Skin epidermis (tissue), 12 donors: ENCODE data around the gene RAD54L2.
"Not testable (repeated sequence)": the region's sequence is repeated elsewhere in the genome, so short reads cannot be mapped to it uniquely, and the experiment has no call there.

Experiments
- H3K27ac ChIP-seq, 21 experiments: fragments of 200-600 bp; sonication (generic) in 11 of 21; one replicate each; pipeline ENCODE4 v1.5.0; 2020; ENCODE audit warnings: mild to moderate bottlenecking in 3 of 21, inconsistent platforms in 2 of 21, moderate library complexity in 2 of 21
- H3K4me3 ChIP-seq, 7 experiments: fragments of 200-600 bp; sonication (generic) in 2 of 7; one replicate each; pipeline ENCODE4 v1.5.0; 2020; ENCODE audit warnings: inconsistent platforms in 2 of 7, mild to moderate bottlenecking in 2 of 7, moderate library complexity in 1 of 7

RAD54L2 gene

DNA sequence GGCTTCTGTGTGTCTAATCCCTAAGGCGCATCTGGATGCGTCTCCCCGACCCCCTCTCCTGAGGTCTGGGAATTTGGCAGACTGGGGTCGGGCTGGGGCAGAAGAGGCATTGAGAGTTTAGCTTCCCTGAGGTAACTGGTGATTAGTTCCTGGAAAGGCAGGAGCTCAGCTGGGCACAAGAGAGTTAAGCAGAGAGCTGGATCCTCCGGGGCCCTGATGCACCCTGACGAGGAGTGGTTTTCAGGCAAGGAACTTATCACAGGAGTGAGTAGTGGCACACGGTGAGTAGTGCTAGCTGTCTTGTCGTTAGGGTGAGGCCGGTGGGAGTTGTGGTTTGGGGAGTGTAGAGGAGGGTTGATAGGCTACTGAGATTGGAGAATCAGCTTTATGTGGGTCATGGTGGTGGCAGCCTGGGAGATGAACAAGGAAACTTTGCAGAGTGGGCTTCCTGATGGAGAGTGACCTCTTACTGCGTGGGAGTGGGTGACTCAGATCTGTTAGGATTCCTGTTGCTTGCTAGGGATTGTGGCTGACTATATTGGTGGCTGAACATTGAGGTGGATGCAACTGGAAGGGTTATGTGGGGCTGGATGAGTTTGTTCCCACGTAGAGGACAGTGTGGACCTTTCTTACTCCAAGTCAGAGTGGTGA lies 897 bp downstream of the RAD54L2 start:
- Histone ChIP-seq H3K27ac (peak overlapping the region; percentile 69 to 98 (median 92)), H3K4me3 (peak overlapping the region; percentile 70 to 94 (median 92))

DNA sequence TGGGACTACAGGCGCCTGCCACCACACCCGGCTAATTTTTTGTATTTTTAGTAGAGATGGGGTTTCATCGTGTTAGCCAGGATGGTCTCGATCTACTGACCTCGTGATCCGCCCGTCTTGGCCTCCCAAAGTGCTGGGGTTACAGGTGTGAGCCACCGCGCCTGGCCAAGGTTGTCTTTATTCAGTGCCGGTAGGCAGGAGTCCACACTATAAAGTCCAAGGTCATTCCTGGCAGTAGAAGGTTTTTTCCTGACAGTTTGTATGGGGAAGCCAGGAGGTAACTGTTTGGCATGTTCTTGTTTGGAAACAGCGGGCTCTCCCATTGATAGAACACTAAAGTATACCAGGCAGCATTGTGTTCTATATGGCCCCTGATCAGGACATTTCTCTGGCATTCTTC lies 4.1 kb downstream of the RAD54L2 start:
- H3K4me3 ChIP-seq = not testable (repeated sequence)

DNA sequence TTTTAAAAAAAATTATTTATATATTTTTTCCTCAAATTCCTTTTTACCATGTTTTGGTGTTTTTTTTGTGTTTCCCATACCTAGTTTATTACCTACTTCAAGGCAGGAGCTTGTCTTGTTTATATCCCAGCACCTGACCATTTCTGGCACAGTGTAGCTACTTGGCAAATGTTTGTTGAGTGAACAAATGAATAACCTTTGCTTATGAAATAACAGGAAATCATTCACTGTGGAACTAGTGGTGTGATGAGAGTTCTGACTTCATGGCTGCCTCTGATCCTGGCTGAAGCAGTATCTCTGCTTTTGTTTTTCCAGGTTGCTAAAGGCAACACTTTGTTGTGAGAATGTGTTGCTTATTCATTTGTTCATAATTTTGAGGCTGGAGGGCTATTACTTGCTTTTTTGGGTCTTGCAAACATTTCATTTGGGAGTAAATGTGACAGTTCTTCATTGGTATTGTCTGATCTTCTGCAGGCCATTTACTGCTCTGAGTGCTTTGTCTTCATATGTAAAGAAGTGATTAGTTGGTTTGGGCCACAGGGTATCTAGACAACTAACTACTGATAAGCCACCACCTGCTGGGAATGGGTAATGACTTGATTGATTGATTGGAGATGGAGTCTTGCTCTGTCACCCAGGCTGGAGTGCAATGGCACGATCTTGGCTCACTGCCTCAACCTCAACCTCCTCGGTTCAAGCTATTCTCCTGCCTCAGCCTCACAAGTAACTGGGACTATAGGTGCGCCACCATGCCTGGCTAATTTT lies 5.7 kb downstream of the RAD54L2 start:
- no peak overlapping the region for H3K27ac ChIP-seq
- no peak overlapping the region for H3K4me3 ChIP-seq

More for the DNA sequence above, 4.1 kb downstream of the RAD54L2 start:
- not testable (repeated sequence) for H3K27ac ChIP-seq

DNA sequence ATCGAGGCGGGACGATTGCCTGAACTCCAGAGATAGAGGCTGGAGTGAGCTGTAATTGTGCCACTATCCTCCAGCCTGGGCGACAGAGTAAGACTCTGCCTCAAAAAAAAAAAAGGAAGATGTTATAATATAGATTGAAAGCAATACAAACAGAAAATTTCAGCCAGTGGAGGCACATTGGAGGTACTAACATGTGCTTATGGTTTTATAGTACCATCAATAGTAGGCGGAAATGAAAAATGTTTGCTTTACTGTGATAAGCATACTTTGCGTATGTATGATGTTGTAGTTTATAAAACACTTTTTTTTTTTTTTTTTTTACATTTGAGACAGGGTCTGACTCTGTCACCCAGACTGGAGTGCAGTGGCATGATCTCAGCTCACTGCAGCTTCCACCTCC lies 8.8 kb downstream of the RAD54L2 start:
- H3K27ac ChIP-seq = no peak overlapping the region

DNA sequence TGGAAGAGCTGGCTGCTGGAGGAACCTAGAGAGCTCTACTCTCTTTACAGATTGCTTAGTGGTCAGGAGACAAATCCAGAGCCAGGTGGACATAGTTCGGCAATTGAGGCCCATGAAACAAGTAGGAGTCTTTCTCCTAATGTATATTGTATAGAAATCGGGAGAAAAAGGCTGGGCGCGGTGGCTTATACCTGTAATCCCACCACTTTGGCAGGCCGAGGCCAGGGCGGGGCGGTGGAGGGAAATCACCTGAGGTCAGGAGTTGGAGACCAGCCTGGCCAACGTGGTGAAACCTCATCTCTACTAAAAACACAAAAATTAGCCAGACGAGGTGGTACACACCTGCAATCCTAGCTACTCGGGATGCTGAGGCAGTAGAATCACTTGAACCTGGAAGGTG lies 10.8 kb downstream of the RAD54L2 start:
- no peak overlapping the region for H3K4me3 ChIP-seq
- H3K27ac ChIP-seq = no peak overlapping the region

More for the DNA sequence above, 8.8 kb downstream of the RAD54L2 start:
- H3K4me3 ChIP-seq = no peak overlapping the region

DNA sequence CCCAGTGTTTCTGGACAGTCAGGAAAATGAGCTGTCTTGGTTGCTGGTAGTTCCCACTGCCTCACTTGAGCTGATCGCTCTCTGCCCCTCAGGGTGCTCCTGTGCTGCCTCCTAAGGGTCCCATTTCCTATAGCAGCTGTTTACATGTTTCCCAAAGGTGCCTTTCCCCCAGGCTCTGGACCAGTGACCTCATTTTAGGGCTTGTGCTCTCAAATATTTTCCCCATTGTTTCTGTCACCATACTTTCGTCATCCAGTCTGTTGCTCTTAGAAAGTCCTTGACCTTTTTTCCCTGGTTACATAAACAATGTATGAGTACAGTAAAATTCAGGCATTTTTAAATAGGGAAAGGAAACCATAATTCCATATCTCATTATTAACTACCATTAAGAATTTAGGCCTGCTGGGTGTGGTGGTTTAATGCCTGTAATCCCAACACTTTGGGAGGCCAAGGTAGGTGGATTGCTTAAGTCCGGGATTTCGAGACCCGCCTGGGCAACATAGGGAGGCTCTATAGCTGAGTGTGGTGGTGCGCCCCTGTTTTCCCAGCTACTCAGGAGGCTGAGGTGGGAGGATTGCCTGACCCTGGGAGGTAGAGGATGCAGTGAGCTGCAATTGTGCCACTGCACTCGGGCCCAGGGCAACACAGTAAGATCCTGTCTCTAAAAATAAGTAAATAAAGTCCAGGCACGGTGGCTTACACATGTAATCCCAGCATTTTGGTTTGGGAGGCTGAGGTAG lies 11.7 kb downstream of the RAD54L2 start:
- H3K4me3 ChIP-seq = no peak overlapping the region
- no peak overlapping the region for H3K27ac ChIP-seq

DNA sequence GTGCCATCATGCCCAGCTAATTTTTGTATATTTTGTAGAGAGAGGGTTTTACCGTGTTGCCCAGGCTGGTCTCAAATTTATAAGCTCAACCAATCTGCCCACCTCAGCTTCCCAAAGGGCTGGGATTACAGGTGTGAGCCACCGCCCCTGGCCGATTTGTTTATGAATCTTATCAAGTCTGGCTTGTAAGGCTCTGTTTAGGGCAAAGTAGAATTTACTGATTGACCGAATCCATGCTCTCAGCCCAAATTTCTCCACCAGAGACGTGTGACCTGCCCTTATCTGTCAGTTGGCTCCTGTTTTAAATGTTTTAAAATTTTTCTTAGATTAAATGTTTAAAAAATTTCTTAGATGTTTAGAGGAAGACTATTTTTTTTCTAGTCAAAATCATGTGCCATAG lies 19.5 kb downstream of the RAD54L2 start:
- Histone ChIP-seq H3K4me3 (no peak overlapping the region), H3K27ac (no peak overlapping the region)

DNA sequence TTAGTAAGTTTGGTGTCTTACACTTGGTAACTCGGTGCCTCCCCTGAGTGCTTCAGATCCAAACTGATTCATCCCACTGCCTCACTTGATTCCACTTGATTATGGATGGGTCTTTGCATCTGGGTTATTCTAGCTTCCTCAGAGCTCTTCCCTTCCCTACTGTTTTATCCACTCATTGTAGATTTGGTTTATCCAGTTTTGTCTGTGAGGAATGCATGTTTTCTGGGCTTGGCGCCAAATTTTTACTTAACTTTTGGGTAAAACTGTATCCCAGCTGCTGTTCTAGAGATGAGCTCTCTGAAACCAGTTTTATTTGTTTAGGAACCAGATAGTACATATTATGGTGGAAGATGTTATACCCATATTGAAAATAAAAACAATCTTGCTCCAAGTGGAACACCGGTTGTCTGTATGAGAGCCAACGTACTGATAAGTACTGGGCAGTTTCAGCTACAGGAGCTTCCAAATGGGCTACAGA lies 20.9 kb downstream of the RAD54L2 start:
- no peak overlapping the region for H3K4me3 ChIP-seq
- H3K27ac ChIP-seq = no peak overlapping the region

DNA sequence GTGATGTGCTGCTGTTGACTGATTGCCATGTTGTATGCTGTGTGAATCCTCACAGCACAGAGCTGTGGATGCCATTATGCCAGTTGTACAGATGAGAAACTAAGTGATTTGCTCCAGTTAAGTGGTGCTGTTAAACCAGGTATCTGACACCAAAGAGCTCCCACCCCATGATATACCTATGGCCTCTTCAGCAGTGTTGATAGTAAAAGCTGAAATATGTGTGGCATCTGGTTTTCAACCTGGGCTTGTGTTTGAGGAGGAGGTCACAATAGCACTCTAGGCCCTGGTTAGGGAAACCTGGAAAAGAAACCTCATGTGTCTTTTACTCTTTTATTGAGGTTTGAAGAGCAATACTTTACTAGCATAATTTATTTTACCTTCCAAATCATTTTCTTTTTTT lies 21.4 kb downstream of the RAD54L2 start:
- no peak overlapping the region for H3K4me3 ChIP-seq
- no peak overlapping the region for H3K27ac ChIP-seq

DNA sequence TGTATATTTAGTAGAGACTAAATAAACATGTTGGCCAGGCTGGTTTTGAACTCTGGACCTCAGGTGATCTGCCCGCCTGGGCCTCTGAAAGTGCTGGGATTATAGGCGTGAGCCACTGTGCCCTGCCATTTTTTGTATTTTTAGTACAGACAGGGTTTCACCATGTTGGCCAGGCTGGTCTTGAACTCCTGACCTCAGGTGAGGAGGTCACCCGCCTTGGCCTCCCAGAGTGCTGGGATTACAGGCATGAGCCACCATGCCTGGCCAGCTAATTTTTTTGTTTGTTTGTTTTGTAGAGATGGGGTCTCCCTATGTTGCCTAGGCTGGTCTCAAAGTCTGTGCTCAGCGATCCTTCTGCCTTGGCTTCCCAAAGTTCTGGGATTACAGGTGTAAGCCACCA lies 23.9 kb downstream of the RAD54L2 start:
- H3K4me3 ChIP-seq, H3K27ac ChIP-seq: not testable (repeated sequence)

DNA sequence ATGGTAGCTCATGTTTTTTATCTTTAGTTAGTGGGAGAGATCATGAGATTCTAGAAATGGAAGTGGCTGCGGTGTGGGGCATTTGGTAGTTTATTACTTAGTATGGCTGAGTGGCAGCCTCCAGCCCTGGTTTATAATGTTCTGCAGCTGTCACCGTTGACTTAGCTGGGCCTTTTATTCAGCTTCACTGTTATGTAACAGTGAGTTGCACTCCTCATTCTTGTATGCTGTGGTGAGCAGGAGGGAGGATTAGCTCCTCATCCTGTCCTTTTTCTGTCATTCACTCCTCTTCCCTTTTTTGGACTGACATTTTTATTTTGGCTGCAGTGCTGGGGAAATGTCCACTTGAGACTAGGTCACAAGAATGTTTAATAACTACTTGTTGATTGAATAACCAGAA lies 29.5 kb downstream of the RAD54L2 start:
- Histone ChIP-seq H3K27ac (peak overlapping the region in 2 of 21 experiments; percentile 47 to 49), H3K4me3 (no peak overlapping the region)

DNA sequence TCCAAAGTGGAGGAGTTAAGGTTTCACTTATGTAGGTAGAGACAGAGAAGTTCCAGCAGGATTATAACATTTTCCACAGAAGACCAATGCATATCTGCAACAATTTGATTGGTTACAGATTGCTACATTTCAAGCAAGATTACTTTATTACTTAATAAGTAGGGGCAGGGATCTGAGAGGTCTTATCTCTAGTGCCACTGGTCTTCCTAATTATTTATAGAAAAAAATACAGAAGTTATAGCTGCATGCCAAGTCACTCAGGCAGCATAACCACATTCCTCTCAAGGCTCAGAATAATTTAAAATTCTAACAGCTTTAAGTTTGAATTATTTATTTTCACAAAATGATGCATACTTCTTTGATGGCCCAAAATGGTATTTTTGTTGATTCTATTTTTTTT lies 30.5 kb downstream of the RAD54L2 start:
- H3K27ac ChIP-seq = peak overlapping the region in 1 of 21 experiments; percentile 18
- no peak overlapping the region for H3K4me3 ChIP-seq

DNA sequence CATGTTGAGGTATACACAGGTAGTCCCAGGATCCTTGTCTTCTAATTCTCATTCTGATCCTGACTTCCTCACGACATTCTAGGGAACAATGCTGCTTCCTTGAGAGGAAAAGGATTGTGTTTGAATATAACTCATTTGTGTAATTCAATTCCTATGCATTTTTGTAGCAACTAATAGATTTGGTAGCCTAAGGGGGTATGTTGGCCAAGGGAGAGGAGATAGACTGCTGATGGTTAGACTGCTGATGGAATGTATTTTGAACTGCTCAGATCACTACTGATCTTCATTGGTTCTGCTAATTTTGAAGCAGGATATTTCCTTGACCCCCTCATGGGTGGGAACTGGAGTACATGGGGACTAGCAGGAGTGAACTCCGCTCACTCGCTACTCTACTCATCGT lies 39.7 kb downstream of the RAD54L2 start:
- Histone ChIP-seq H3K4me3 (no peak overlapping the region), H3K27ac (no peak overlapping the region)

DNA sequence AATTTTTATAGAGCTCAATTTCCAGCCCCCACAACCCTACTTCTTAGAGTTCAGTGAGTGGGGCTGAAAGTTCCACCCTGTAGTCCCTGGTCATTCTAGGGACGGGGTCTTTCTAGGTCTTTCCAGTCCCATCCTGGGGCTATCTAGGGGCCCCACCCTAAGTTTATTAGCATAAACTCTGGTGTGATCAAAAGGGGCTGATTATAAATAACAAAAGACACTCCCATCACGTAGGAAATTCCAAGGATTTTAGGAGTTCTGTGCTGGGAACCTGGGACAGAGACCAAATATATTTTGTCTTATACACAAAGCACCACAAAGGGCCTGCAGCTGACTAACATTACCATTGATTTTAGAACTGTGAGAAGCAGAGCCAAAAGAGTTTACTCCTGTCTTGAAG lies 41.9 kb downstream of the RAD54L2 start:
- Histone ChIP-seq H3K4me3 (no peak overlapping the region), H3K27ac (no peak overlapping the region)

DNA sequence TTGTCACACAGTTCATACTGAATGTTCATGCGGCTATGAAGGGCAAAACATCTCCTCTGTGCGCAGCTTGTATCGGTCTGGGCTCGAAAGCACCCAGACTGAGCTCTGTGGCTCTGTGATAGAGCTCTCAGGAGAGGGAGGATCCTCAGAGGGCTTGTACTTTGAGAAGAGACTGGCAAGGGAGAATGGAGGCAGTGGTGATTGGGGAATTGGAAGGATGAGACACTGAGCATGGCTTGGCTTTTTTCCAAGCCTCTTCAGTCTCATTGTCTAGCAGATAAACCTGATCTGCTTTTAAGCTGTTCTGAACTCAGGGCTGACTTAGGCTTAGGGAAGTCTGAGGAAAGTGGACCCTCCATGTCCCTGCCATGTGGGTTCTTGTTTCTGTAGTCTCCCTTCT lies 43.0 kb downstream of the RAD54L2 start:
- Histone ChIP-seq H3K4me3 (no peak overlapping the region), H3K27ac (no peak overlapping the region)

DNA sequence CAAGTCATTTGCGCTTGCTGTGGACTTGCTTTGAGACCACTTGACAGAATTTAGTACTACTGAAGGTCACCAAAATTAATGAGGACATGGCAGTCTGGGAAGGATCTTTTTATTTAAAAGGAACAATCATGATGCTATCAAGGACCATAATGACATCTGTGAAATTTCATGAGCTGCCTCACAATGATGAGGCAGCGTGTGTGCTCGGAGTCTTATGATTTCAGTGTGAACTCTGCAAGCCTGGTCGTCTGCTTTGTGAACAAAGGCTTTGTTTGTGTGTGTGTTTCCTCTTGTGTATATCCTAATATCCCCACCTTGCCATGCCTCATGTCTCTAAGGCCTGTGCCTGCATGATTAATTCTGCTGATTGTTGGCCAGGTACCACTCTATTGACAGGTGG lies 46.7 kb downstream of the RAD54L2 start:
- Histone ChIP-seq H3K27ac (no peak overlapping the region), H3K4me3 (no peak overlapping the region)

DNA sequence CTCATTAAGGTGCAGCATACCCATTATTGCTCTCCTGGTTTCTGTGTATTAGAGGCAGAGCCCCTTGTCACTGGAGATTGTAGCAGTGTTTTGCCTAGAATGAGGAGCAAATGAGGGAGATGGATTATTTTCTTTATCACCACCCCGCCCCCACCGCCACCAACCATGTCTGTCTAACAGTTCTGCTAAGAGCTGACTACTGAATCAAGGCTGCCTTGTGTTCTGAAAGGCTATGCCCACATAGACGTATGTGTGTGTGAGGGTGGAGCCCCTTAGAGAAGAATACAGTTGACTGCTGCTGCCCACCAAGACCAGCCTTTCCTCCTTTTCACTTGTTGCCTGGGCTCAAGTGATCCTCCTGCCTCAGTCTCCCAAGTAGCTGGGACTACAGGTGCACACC lies 47.4 kb downstream of the RAD54L2 start:
- no peak overlapping the region for H3K4me3 ChIP-seq

More for the DNA sequence above, 47.4 kb downstream of the RAD54L2 start:
- H3K27ac ChIP-seq = no peak overlapping the region
